ENCODE measurements around the gene CFAP57.

The CFAP57 gene

GRCh38 chr1:43256675-43257570 is 84.8 kb downstream of the CFAP57 start:
- no peak for DNase-seq

- DNase-seq: no peak
Observed at GRCh38 chr1:43258370-43258769, 86.2 kb downstream of the CFAP57 start.

- DNase-seq: no peak
Observed at GRCh38 chr1:43265431-43265830, 93.3 kb downstream of the CFAP57 start.

GRCh38 chr1:43266881-43267280 is 94.8 kb downstream of the CFAP57 start:
- DNase-seq: no peak

GRCh38 chr1:43267291-43267805 is 95.2 kb downstream of the CFAP57 start:
- peak; percentile 63 for DNase-seq

GRCh38 chr1:43267818-43268425 is 95.8 kb downstream of the CFAP57 start:
- DNase-seq: no peak

- DNase-seq: no peak
Observed at GRCh38 chr1:43269627-43270375, 97.7 kb downstream of the CFAP57 start, which contains the start of gene TMEM125. Gene TMEM125, plus strand, starts transcription at chr1:43269983. Its CDS starts 2,740 bp downstream, at chr1:43272723.

- DNase-seq: no peak
Observed at GRCh38 chr1:43270421-43271095, 98.4 kb downstream of the CFAP57 start.

- DNase-seq: no peak
Observed at GRCh38 chr1:43271186-43272118, 99.3 kb downstream of the CFAP57 start.

GRCh38 chr1:43272161-43272560 is 100.0 kb downstream of the CFAP57 start:
- DNase-seq: no peak

- no peak for DNase-seq
Observed at GRCh38 chr1:43272576-43273571, 100.7 kb downstream of the CFAP57 start.

GRCh38 chr1:43273708-43274107 is 101.6 kb downstream of the CFAP57 start:
- DNase-seq: no peak

- DNase-seq: peak; percentile 72
Observed at GRCh38 chr1:43274125-43274803, 102.1 kb downstream of the CFAP57 start.

GRCh38 chr1:43274804-43275180 is 102.7 kb downstream of the CFAP57 start:
- no peak for DNase-seq

GRCh38 chr1:43275826-43276620 is 103.9 kb downstream of the CFAP57 start:
- no peak for DNase-seq

GRCh38 chr1:43276673-43277072 is 104.5 kb downstream of the CFAP57 start:
- no peak for DNase-seq

GRCh38 chr1:43277116-43277876 is 105.2 kb downstream of the CFAP57 start:
- DNase-seq: no peak

GRCh38 chr1:43279161-43279560 is 107.0 kb downstream of the CFAP57 start:
- DNase-seq: no peak

All from EL (cell line).